LoVo (cell line): ENCODE measurements around the gene BMP8B.

Experiments used
- DNase-seq: peaks from one replicate; pipeline ENCODE4 v3.0.0-alpha.2; 2016; ENCODE audit warnings: low spot score

The BMP8B gene

GRCh38 chr1:39758556-39759435, 29.9 kb downstream of the BMP8B start:
- no peak for DNase-seq

- no peak for DNase-seq
These were observed 31.2 kb downstream of the BMP8B start for GRCh38 chr1:39757501-39757900.

- DNase-seq, result no peak
These were observed 32.6 kb downstream of the BMP8B start for GRCh38 chr1:39755965-39756659.

- no peak for DNase-seq
These were observed 33.7 kb downstream of the BMP8B start for GRCh38 chr1:39754906-39755504.

- no peak for DNase-seq
These were observed 34.6 kb downstream of the BMP8B start for GRCh38 chr1:39754026-39754570.

GRCh38 chr1:39753132-39754025, 35.3 kb downstream of the BMP8B start:
- no peak for DNase-seq

GRCh38 chr1:39752703-39753102, 36.0 kb downstream of the BMP8B start:
- no peak for DNase-seq

GRCh38 chr1:39751595-39751994, 37.1 kb downstream of the BMP8B start:
- DNase-seq, result no peak

GRCh38 chr1:39745016-39745670, 43.5 kb downstream of the BMP8B start:
- no peak for DNase-seq

GRCh38 chr1:39738622-39739366, 49.9 kb downstream of the BMP8B start, which contains the start of gene PPIE:
Gene PPIE (plus strand): TSS chr1:39738882. CDS start chr1:39738901, 19 bp downstream.
- peak; percentile 93 for DNase-seq

GRCh38 chr1:39737546-39738169, 51.0 kb downstream of the BMP8B start:
- no peak for DNase-seq

- no peak for DNase-seq
These were observed 52.9 kb downstream of the BMP8B start for GRCh38 chr1:39735731-39736130.

- no peak for DNase-seq
These were observed 55.5 kb downstream of the BMP8B start for GRCh38 chr1:39733161-39733560.

- DNase-seq, result no peak
These were observed 55.9 kb downstream of the BMP8B start for GRCh38 chr1:39732730-39733129.

- no peak for DNase-seq
These were observed 58.8 kb downstream of the BMP8B start for GRCh38 chr1:39729842-39730241.

- no peak for DNase-seq
These were observed 59.6 kb downstream of the BMP8B start for GRCh38 chr1:39729030-39729429.

- DNase-seq, result no peak
These were observed 60.7 kb downstream of the BMP8B start for GRCh38 chr1:39727932-39728317.

- DNase-seq, result no peak
These were observed 61.3 kb downstream of the BMP8B start for GRCh38 chr1:39727221-39727931.

- DNase-seq, result no peak
These were observed 62.1 kb downstream of the BMP8B start for GRCh38 chr1:39726600-39726999.
